Tibial nerve (tissue), 3 donors: ENCODE results near the gene KREMEN2.

ENCODE experiments used
- POLR2A ChIP-seq, 2 donors: fragments of 450-650 bp; IDR thresholded peaks; one replicate each; pipeline ENCODE4 v1.6.1; 2017; ENCODE audit warnings: antibody characterized with exemption in 2 of 2, mild to moderate bottlenecking in 2 of 2, moderate library complexity in 2 of 2
- TF ChIP-seq, protein P1 (sequence below), 5 experiments: fragments of 200-600 bp in 3 of 5; fragments of 450-650 bp in 2 of 5; sonication (generic) in 3 of 5; IDR thresholded peaks; one replicate each; pipeline ENCODE4 v1.5.1; 2016 to 2019; ENCODE audit warnings: antibody characterized with exemption in 5 of 5, mild to moderate bottlenecking in 3 of 5, moderate library complexity in 2 of 5

DNA sequence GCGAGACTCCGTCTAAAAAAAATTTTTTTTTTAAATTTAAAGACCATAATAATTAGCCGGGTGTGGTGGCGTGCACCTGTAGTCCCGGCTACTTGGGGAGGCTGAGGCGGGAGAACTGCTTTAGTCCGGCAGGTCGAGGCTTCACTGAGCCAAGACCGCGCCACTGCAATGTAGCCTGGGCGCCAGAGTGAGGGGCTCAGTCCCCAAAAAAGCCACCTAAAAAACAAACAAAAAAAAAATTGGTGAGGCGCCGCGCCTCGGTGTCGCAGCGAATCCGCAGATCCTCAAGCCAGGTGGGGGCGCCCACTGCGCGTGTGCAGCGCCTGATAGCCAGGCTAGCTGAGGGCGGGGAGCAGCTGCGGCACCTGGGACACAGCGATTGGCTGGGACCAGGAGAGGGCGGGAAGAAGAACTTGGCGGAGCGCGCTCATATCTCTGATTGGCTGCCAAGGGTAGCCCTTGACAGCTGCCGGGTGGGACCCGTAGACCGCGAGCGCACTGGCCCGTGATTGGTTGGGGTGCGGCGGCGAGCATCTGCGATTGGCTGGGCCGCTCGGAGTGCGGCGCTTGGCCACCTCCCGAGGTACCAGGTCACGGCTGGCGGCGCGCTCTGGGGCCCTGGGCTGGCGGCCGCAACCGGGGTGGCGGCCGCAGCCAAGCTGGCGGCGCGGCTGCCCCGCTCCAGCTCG, 39.7 kb downstream of the KREMEN2 start:
- TF ChIP-seq, protein P1, sequence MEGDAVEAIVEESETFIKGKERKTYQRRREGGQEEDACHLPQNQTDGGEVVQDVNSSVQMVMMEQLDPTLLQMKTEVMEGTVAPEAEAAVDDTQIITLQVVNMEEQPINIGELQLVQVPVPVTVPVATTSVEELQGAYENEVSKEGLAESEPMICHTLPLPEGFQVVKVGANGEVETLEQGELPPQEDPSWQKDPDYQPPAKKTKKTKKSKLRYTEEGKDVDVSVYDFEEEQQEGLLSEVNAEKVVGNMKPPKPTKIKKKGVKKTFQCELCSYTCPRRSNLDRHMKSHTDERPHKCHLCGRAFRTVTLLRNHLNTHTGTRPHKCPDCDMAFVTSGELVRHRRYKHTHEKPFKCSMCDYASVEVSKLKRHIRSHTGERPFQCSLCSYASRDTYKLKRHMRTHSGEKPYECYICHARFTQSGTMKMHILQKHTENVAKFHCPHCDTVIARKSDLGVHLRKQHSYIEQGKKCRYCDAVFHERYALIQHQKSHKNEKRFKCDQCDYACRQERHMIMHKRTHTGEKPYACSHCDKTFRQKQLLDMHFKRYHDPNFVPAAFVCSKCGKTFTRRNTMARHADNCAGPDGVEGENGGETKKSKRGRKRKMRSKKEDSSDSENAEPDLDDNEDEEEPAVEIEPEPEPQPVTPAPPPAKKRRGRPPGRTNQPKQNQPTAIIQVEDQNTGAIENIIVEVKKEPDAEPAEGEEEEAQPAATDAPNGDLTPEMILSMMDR (IDR thresholded peaks at IDR 0.05) = peak; percentile 39 to 64 (median 51)
- TF ChIP-seq POLR2A (IDR thresholded peaks at IDR 0.05) = no peak
